NCI-H187 (cell line): ENCODE results near the gene THBS1.
A peak's percentile ranks its signal among the peaks of the same experiment; 100 is the strongest.

ENCODE experiments used
- DNase-seq, 2 experiments: peaks; one replicate each; lab custom pipeline; 2025; lab: John Stamatoyannopoulos, UW

The THBS1 gene

DNA sequence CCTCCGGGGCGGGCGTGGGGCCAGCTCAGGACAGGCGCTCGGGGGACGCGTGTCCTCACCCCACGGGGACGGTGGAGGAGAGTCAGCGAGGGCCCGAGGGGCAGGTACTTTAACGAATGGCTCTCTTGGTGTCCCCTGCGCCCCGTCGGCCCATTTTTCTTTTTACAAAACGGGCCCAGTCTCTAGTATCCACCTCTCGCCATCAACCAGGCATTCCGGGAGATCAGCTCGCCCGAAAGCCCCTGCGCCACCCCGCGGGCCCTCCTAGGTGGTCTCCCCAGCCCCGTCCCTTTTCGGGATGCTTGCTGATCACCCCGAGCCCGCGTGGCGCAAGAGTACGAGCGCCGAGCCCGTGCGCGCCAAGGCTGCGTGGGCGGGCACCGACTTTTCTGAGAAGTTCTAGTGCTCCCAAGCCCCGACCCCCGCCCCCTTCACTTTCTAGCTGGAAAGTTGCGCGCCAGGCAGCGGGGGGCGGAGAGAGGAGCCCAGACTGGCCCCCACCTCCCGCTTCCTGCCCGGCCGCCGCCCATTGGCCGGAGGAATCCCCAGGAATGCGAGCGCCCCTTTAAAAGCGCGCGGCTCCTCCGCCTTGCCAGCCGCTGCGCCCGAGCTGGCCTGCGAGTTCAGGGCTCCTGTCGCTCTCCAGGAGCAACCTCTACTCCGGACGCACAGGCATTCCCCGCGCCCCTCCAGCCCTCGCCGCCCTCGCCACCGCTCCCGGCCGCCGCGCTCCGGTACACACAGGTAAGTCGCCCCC is at the start of gene THBS1:
Gene THBS1 (plus strand): TSS at position 595 of the 757 bp plus-strand sequence. CDS start 779 bp downstream, outside the sequence.
- DNase-seq: no peak

DNA sequence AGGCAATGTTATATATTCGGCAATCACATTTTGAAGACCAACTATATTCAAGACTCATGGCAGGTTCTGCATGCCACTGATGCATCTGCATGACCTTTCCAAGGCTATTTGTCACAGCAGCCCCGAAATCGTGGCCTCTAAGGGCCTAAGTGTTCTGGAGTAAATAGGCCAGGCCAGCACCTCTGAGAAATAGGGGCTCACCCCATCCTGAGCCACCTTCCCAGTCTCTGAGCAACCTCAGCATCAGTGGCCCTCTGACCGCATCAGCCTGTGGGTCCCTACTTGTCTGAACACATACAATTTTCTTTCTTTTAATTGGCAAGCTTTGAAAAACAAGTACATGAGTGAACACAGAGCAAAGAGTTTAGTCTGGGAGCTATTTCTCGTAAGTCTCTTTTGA is 45.9 kb upstream of the THBS1 start:
- no peak for DNase-seq

DNA sequence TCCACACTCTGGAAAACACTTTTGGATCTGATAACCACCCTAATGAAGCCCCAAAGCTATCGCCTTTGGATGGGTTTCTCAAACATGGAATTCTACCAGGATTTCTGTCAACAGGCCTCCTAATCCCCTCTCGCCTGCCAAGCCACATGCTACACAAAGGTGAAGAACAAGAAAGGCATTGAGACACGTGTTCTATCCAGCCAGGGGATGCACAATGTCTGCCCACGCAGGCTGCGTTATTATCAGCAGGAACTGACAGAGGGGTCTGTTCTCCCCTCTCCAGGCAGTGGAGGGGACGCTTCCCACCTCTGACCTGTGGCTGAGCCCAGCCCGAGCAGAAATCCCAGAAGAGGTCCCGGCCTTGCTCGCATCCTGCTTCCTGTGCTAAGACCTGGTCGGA is 45.4 kb upstream of the THBS1 start:
- DNase-seq: no peak

DNA sequence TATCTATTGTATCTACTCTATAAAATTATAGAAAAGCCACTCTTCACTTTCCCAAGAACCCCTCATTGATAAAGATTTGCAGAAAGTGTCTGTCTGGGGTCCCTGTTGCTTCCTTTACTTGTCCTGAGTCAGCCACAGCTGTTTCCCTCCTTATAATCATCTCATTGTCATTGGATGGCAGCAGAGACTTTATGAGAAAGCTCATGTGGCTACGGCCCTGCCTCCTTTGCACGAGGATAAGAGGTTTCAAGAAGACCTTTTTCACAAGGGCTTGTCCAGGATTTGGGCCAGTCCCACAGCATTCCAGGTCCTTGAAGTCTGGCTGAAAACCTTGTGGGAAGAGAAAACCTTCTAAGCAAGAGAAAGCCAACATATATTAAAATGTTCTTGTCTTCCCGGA is 41.9 kb upstream of the THBS1 start:
- DNase-seq: no peak

DNA sequence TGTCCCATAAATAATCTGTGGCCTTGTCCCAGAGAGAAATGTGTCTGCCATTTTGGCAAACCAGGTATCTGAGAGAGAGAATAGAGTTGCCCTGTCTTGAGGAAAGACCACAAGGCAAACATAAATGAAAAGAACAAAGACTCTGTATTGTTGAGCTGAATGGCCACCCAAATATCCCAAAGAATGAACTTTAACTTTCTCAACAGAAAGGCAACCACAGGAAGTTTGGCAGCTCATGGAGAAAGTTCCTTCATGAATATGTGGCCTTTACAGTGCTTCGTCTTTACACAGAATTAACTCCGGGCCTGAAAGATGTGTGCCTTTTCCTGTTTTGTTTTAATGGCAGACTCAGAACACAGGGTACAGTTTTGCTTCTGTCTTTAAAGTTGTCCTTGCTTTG is 41.4 kb upstream of the THBS1 start:
- no peak for DNase-seq

DNA sequence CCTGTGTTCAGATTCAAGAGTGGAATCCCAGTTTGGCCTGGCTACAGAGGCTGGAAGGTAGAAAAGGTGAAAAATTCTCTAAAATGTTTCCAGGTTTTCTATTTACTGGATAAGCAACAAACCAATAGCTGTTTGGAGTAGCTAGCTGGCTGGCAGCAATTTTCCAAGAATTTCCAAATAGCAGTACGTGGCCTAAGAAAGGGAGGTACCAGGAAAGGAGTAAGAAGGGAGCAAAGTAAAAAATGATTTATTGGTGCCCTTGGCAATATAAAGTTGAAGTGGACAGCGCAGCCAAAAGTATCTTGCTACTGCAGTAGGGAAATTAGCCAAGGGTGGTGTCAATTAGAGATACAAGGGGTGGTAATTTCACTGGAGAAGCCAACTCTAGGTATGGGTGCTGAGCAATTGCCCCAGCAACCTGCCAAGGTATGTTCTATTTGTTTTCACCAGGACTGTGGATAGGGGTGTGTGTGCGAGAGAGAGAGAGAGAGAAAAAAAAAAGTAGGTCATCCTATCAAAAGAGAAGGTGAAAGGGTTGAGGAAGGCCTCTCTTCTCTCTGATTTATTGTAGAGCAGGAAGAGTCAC is 40.8 kb upstream of the THBS1 start:
- DNase-seq: no peak

DNA sequence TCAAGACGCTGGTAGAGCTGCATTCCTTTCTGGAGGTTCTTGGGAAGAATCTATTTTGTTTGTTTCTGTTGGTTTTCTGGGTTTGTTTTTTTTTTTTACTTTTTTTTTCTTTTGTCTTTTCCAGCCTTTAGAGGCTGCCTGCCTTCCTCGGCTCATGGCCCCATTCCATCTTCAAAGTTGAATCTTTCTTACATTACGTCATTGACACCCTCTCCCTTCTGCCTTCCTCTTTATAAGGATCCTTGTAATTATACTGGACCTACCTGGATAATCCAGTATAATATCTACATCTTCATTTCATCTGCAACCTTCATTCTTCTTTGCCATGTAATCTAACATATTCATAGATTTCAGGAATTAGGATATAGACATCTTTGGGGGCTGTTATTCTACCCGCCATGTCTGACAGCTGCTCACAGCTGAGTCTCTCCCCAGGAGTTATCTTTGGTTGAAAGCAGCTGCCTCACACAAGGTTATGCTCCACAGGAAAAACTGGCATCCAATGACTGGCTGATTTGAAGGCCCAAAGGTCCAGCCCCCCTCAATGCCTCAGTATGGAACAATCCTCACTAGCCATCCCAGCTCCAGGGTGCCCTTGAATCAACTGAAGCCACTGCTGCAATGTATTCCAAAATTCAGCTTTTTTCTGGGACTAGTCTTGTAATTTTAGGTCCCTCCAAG is 38.4 kb upstream of the THBS1 start:
- DNase-seq: no peak

DNA sequence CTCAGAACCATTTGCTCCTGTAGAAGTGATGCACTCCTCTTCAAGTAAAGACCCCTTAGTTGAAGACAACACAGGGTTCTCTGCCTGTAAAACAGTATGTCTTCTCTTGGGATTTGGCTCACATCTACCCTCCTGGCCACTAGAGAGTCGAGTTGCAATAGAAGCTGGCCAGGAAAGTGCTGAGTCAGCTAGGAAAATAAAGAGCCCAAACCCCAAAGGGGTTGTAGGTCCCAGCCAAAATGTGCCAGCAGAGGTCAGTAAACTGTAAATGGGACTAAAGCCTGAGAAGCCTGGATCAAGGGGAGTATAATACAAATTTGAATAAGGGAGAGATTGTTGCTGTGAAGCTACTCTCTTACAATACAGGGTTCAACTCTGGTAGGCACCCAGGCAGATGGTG is 37.2 kb upstream of the THBS1 start:
- no peak for DNase-seq

DNA sequence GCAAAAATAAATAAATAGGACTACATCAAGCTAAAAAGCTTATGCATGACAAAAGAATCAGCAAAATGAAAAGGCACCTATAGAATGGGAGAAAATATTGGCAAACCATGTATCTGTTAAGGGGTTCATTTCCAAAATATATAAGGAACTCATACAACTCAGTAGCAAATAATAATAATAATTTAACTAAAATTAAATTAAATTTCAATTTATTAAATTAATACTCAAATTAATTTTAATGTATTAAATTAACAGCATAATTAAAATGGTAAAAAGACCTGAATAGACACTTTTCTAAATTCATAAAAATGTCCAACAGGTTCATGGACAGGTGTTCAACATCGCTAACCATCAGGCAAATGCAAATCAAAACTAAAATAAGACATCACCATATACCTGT is 34.0 kb upstream of the THBS1 start:
- DNase-seq: no peak

DNA sequence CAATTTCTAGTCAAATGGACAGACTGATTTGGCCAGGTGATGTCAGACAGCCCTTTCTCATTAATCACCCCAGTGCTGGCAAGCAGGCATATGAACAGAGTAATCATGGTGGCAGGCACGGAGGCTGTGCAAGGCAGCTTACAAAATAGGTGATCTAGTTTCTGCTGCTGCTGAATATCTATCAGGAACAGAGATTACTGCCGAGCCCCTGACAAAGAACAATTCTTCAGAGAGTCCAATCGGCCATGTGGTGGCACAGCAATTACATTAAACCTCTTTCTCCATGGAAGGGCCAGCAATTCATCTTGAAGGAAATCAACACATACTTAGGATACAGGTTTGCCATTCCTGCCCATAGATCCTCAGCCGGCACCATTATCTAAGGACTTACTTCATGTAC is 32.3 kb upstream of the THBS1 start:
- no peak for DNase-seq

DNA sequence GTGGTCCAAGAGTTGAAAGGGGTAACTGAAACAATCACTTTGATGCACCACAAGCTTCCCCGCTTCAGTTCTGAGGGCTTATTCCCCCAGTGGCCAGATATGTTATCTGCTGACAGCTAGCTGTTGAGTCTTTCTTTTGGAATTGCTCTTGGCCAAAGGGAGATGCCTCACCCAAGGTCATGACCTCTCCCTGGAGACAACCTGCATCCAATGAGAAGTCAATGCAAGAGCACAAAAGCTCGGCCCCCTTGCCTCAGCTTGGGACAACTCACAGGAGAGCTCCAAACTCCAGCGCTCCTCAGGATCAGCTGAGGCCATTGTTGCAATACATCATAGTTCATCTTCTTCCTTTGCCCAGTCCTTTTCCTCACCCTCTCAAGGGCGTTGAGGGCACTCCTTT is 31.0 kb upstream of the THBS1 start:
- DNase-seq: no peak

DNA sequence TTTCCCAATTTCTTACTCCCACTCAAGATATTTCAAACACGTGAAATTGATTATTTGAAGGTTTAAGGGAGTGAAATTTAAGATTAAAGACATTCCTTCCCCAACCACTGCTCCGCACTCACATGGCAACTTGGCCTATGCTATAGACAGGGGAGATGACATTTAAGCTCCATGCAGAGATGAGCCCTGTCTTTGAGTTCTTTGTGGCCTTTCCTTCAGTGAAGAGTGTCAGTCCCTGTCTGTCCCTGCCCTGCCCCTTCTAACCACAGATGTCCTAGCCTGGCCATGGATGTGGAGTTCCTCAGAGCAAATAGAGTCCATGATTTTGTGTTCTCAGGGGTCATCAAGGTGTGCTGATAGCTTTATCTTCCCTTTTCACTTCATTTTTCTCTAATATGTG is 29.4 kb upstream of the THBS1 start:
- no peak for DNase-seq

DNA sequence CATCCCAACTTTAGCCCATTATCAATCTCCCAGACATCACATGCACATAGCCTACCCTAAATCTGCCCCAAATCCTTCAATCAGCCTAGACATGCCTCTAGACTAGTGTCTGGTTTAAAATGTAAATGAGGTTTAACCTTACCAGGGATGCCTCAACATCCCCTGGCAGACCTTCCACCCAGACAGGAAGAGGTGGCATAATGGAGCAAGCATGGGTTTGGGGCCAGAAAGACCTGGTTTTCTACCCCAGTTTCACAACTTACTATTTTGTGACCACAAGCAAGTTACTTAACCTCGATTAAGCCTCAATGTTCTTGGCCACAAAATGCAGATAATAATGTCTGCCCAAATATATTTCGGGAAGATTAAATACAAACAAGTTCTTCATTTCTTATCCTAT is 28.3 kb upstream of the THBS1 start:
- DNase-seq: no peak

DNA sequence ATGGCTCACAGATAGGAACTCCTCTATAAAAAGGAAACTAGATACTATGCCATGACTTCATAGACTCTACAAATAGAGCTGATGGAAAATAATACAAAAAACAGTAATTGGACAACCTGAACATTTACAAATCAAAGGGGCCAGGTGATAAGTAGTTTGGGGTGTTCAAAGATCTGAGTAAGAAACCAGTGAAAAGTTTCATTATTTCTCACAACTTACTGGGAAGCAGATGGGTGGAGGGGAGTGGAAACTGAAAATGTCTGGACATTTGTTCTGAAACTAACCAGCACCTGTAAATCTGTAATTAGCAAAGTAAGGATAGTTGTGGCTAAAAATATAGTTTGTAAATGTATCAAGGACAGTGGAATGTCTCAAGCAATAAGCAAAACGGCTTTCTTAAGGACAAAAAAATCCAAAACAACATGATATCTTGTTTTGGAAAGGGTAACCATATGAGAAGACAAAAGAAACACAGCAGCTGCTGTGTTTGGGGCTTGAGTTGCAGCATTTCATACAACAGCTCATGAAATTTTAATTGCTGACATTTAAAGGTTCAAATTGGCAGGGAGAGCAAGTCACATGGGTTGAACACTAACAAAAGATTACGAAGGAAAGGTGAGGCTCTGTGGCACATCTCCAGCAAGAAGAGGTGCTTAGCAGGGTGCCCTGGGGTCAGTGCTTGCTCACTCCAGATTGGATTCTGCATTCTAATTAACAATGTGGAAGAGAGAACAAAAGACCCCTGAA is 26.8 kb upstream of the THBS1 start:
- DNase-seq: peak in 1 of 2 experiments; percentile 15

DNA sequence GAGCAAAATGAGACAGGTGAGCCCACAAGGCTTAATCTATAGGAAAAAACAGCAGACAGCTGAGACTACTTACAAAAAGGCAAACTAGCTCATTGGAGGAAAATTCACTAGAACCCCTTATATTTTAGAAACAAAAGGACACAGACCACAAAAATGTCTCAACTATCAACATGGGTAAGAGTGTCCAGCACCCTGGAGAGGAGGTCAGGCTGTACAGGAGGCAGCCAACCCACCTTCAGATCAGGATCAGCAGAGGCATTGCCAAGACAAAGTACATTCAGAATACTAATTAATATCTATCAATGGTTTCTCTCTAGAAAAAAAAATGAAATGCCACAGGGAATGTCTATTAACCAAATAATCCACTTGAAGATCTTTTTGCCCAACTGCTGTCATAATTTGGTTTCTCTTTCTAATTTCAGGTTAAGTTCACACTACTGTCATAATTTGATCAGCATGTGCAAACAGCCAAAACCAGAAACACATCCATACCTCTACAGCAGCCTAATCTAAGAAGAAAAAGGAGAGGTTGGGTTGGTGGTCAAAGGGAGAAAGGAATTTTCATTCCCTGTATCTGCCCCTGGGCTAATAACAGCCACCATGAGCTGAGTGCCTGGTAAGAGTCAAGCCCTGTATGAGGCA is 26.0 kb upstream of the THBS1 start:
- DNase-seq: no peak

DNA sequence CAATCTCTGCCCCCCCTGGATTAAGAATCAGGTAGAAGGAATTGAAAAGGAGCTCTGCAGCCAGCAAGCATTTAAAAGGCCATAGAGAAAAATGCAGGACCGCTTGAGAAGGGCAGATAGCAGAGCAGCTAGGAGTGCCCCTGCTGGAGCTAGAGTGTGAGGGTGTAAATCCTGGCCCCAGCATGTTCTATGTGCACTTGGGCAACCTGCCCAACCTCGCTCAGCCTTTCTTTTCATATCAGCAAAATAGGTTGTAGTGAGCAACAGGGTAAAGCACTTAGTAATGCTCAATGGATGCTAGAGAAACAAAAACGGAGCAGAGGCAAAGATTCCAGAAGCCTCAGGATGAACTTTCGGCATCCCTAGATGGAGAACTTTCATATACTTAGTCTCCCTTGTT is 25.0 kb upstream of the THBS1 start:
- no peak for DNase-seq

DNA sequence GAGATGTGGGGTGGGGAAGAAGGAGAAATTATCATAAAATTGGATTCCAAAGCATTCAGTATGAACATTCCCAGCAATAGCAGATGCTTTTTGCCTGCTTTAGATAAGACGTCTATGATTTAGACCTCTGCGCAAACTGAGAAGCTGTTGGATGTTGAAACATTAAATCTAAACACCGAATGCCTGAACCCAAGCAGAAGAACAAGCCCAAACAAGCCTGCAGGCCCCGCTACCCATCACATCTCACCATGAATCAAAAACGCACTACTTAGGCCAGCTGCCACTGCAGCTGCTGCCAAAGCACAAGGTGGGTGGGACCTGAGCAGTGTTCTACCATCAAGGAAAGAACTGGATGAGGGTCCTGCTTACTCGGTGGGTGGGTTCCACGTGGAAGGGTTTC is 24.4 kb upstream of the THBS1 start:
- no peak for DNase-seq

DNA sequence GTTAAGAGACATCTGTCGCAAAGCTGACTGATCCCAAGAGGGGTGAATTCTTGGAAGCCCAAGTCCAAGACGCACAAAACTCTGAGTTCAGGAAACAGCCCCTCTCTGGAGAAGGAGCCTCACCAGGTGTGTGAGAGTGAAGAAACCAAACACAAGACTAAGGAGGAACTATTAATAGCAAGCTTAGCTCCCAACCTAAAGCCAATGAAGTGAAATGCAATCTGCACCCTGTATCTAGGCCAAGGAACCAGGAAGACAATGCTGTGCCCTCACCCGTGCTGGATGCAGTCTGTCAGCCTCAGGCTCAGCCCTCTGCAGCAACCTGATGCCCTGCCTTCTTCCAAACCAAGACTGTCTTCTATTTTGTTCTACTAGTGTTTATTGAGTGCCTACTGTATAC is 22.5 kb upstream of the THBS1 start:
- DNase-seq: no peak

DNA sequence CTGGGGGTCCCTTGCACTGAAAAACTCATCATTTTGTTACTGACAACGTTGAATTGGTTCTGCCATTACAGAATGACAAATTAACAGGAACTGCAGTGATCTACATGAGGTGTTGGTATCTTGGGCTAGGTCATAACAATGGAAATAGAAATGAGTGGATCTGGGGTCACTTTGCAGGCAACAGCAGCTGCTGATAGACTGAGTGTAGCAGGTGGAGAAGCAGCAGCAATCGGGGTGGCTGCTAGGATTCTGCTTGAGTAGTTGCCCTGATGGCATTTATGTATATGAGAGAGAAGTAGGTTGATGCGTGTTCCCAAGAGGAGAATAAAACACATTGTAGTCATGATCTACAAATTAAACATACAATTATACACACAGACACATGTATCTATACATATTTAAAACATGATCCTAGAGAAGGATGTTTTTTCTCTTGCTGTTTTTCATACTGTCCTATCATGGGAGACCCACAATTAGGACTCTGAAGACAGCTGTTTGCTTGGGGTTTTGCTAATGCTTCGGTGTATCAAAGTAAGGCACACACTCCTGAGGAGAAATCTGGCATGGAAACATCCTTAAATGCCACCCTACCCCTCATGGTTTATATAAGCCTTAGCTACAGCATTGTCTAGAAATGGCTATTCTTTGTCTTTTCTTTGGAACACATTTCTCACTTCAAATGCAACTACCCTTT is 15.8 kb upstream of the THBS1 start:
- DNase-seq: no peak

DNA sequence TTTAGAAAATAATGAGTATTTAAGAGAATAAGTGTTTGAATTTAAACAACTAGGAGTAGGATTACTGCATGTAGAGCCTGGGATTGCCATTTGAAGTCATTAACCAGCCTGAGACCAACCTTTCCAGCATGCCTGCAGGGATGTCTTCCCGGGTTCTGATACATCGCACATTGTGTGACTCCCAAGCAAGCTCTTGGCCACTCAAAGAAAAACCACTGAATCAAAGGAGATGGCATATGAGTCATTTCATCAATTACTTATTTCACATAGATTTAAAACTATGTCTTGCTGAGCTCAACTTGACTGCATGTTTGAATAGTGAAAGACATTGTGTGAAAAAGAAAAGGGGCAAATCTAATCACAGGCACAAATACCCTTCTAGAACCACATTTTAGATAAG is 15.0 kb upstream of the THBS1 start:
- no peak for DNase-seq

DNA sequence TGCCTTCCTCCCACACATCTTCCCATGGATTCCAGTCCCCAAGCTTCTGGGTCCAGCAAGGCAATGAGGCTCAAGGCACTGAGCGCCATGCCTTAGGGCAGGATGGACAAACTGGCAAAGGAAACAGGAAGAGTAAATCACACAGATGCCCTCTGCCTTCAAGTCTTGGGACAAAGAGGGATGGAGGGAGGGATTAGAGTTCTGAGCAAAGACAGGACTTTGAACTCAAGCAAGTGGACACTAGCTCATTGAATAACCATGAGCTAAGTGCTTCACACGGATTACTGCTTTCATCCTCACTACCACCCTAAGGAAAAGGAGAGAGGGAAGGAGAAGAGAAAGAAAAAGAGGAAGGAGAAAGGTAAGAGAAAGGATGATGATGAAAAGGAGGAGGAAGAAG is 7.6 kb upstream of the THBS1 start:
- DNase-seq: no peak

DNA sequence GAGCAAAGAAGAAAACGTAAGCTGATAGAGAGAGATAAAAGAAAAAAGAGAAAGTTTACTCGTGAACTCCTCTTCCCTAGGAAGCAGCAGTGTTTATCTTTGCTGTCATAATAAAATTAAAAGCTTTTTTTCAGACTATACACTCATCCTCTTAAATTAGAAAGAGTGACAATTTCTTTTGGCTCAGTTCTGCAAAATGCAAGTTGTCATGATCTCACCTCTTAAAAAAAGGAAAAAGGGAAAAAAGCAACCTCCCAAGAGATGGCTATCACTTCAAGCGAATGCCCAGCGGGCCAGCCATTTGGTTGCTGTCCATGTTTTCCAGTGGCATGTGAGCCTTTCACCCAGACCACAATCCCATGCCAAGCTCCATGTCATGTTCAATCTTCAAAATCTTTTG is 7.0 kb upstream of the THBS1 start:
- DNase-seq: no peak
